Testis (tissue), 3 donors: ENCODE results near the gene KRT14. TPM values are rescaled to one million over a fixed set of nuclear protein-coding genes. Genes with fewer than 3 reads are reported as not detected.
"Not testable (repeated sequence)": the region's sequence is repeated elsewhere in the genome, so short reads cannot be mapped to it uniquely, and the experiment has no call there.

Source experiments
- DNase-seq: peaks from one replicate; pipeline ENCODE4 v3.0.0-alpha.2; 2019
- H3K27ac ChIP-seq, 2 donors: fragments of 200-600 bp; sonication (generic); one replicate each; pipeline ENCODE4 v1.5.1; 2019
- H3K27me3 ChIP-seq: fragments of 200-600 bp; sonication (generic); one replicate; pipeline ENCODE4 v1.5.1; 2019
- H3K36me3 ChIP-seq: fragments of 200-600 bp; sonication (generic); one replicate; pipeline ENCODE4 v1.5.1; 2017; ENCODE audit warnings: low read depth; ENCODE audit errors: missing control alignments
- H3K4me1 ChIP-seq: fragments of 200-600 bp; sonication (generic); one replicate; pipeline ENCODE4 v1.5.1; 2019
- H3K4me3 ChIP-seq, 2 donors: fragments of 200-600 bp; sonication (generic); one replicate each; pipeline ENCODE4 v1.5.1; 2017 to 2019
- H3K9me3 ChIP-seq: fragments of 200-600 bp; sonication (generic); one replicate; pipeline ENCODE4 v1.5.1; 2017
- CTCF ChIP-seq, 3 experiments: fragments of 450-650 bp in 2 of 3; fragments of 200-600 bp in 1 of 3; sonication (generic) in 1 of 3; IDR thresholded peaks; one replicate each; pipeline ENCODE4 v1.5.1; 2016 to 2019; ENCODE audit warnings: antibody characterized with exemption in 3 of 3, mild to moderate bottlenecking in 2 of 3, moderate library complexity in 1 of 3
- POLR2A ChIP-seq: fragments of 450-650 bp; IDR thresholded peaks from one replicate; pipeline ENCODE4 v1.6.1; 2017; ENCODE audit warnings: antibody characterized with exemption, mild to moderate bottlenecking, moderate library complexity
- WGBS, 2 donors: methylation state at CpG; one replicate each; pipeline ENCODE4 v1.1.5; 2018; 5-methylcytosine and 5-hydroxymethylcytosine counted together
- intact Hi-C: fragments of 100-400 bp; cut with DNase I; formaldehyde crosslinking; loops from one replicate; pipeline ENCODE4 v1.15.1; 2023; ENCODE audit warnings: low total_unique reads
- polyA plus RNA-seq: library from polyadenylated mRNA; stranded (reverse); fragments of 350-450 nt; fragmentation: Illumina TruSeq; extraction: RNeasy Lipid Tissue Mini Kit (QIAGEN cat#74804); gene quantifications from one replicate; pipeline ENCODE4 v1.2.3, GENCODE V29; 2014; ENCODE audit warnings: low read depth, low replicate concordance; ENCODE audit not compliant: insufficient read depth
- total RNA-seq, 2 donors: library from RNA; depleted of rRNA; stranded (reverse); fragments of >200 nt; gene quantifications; one replicate each; pipeline ENCODE4 v1.2.3, GENCODE V29; 2016

Gene KRT14
- total and polyA plus RNA-seq, 3 donors from 2014 or later, result 0.24 to 0.37 TPM; not detected in 1

GRCh38 chr17:41592601-41593305, 6.1 kb upstream of the KRT14 start:
- intact Hi-C loops, result no loop called here
- 92 to 93% methylated on average over 6 to 12 of the region's 12 CpGs for WGBS, 2 donors

GRCh38 chr17:41589301-41589700, 2.6 kb upstream of the KRT14 start:
- H3K27ac ChIP-seq, result no peak overlapping the region
- 88% methylated on average over 3 of the region's 3 CpGs; no CpG with 5 or more reads in 1 of the 2 donors for WGBS, 2 donors

More at GRCh38 chr17:41592601-41593305, 6.1 kb upstream of the KRT14 start:
- Histone ChIP-seq H3K27ac (no peak overlapping the region), H3K4me3 (no peak overlapping the region), H3K9me3 (no peaks in the 10 kb centered on the region), H3K27me3 (no peaks in the 10 kb centered on the region), H3K4me1 (no peaks in the 10 kb centered on the region), H3K36me3 (no peaks in the 10 kb centered on the region)
- TF ChIP-seq CTCF (IDR thresholded peaks at IDR 0.05), result no peak
- no peak for TF ChIP-seq POLR2A
- DNase-seq, result no peak

GRCh38 chr17:41588126-41588810, 1.6 kb upstream of the KRT14 start:
- no peak for DNase-seq
- Histone ChIP-seq H3K27ac (no peak overlapping the region), H3K9me3 (no peaks in the 10 kb centered on the region), H3K36me3 (no peaks in the 10 kb centered on the region), H3K4me1 (no peaks in the 10 kb centered on the region), H3K4me3 (no peak overlapping the region), H3K27me3 (no peaks in the 10 kb centered on the region)
- TF ChIP-seq CTCF (IDR thresholded peaks at IDR 0.05), result no peak
- TF ChIP-seq POLR2A, result no peak
- intact Hi-C loops, result no loop called here
- 92 to 95% methylated on average over 2 to 6 of the region's 8 CpGs for WGBS, 2 donors

More at GRCh38 chr17:41589301-41589700, 2.6 kb upstream of the KRT14 start:
- no peak for DNase-seq
- Histone ChIP-seq H3K9me3 (no peaks in the 10 kb centered on the region), H3K4me3 (no peak overlapping the region), H3K27me3 (no peaks in the 10 kb centered on the region), H3K36me3 (no peaks in the 10 kb centered on the region), H3K4me1 (no peaks in the 10 kb centered on the region)
- intact Hi-C loops, result no loop called here
- TF ChIP-seq CTCF (IDR thresholded peaks at IDR 0.05) (no peak), POLR2A (no peak)

- Histone ChIP-seq H3K27ac (no peak overlapping the region), H3K4me1 (no peaks in the 10 kb centered on the region), H3K4me3 (no peak overlapping the region), H3K9me3 (no peaks in the 10 kb centered on the region), H3K36me3 (no peaks in the 10 kb centered on the region), H3K27me3 (no peaks in the 10 kb centered on the region)
- no peak for DNase-seq
- WGBS, 2 donors, result 80 to 98% methylated on average over 5 of the region's 5 CpGs
- intact Hi-C loops, result no loop called here
- TF ChIP-seq CTCF (IDR thresholded peaks at IDR 0.05), result no peak
- no peak for TF ChIP-seq POLR2A
Observed at GRCh38 chr17:41585301-41586056, 1.2 kb downstream of the KRT14 start.

GRCh38 chr17:41584331-41584927, 2.3 kb downstream of the KRT14 start:
- intact Hi-C loops, H3K27me3 ChIP-seq, H3K36me3 ChIP-seq, DNase-seq, H3K27ac ChIP-seq, H3K4me1 ChIP-seq, H3K4me3 ChIP-seq, H3K9me3 ChIP-seq: not testable (repeated sequence)
- 83 to 95% methylated on average over 8 of the region's 8 CpGs for WGBS, 2 donors
